Measurements from ENCODE around the gene FBXL19. TPM values are rescaled to one million over a fixed set of nuclear protein-coding genes. Genes with fewer than 3 reads are reported as not detected.

Gene FBXL19
- total and polyA plus RNA-seq, 2 of the 8 experiments (the other 6 are each of a cell fraction or from before 2014, with no cell fraction given): 47.2 to 72.2 TPM

GRCh38 chr16:30954993-30955392, 31.6 kb downstream of the FBXL19 start:
- Histone ChIP-seq H2BK12ac (ENCODE audit: low read depth, low read length) (no peak overlapping the region), H3K9me3 (ENCODE audit: insufficient read depth in 2 of 2, low read depth in 1 of 2, low read length in 1 of 2) (no peaks in the 10 kb centered on the region), H2BK5ac (ENCODE audit: low read depth, low read length) (no peak overlapping the region), H3K4me1 (replicated peaks in 1 of 4; ENCODE audit: control insufficient read depth in 3 of 4, insufficient read depth in 4 of 4, low read length in 3 of 4) (peaks cover 0 to 16% (median 7%) of the 10 kb centered on the region in 4 experiments; a peak in 5 of 7 replicates), H4K5ac (ENCODE audit: insufficient read length, low read depth, low read length) (no peak overlapping the region), H3K79me1 (ENCODE audit: low read depth, low read length) (peaks cover 4% of the 10 kb centered on the region), H3K23ac (ENCODE audit: insufficient read length) (no peak overlapping the region), H3K4me3 (ENCODE audit: extremely low read depth in 1 of 4, insufficient read depth in 2 of 4, low read depth in 3 of 4, low read length in 4 of 4) (no peak overlapping the region), H2BK15ac (ENCODE audit: low read length) (no peak overlapping the region), H3K4me2 (ENCODE audit: insufficient read depth in 1 of 2, low read depth in 2 of 2, low read length in 2 of 2) (no peak overlapping the region), H4K91ac (replicated peaks; ENCODE audit: insufficient read length, low read length) (no peak overlapping the region), H3K4ac (replicated peaks; ENCODE audit: insufficient read length, low read depth, low read length) (no peak overlapping the region), H3K36me3 (ENCODE audit: control insufficient read depth in 2 of 4, insufficient read depth in 4 of 4, low read length in 3 of 4) (peaks cover 7 to 11% (median 9%) of the 10 kb centered on the region in 4 experiments), H4K20me1 (replicated peaks in 1 of 2; ENCODE audit: control insufficient read depth in 1 of 2, insufficient read depth in 2 of 2, low read length in 2 of 2) (peaks cover 9 to 15% of the 10 kb centered on the region in 2 experiments), H2AFZ (ENCODE audit: low read length) (no peak overlapping the region), H3K23me2 (ENCODE audit: low read depth, low read length) (peaks cover under 1% of the 10 kb centered on the region), H2AK5ac (ENCODE audit: low read depth, low read length) (no peak overlapping the region), H3K79me2 (ENCODE audit: control insufficient read depth in 1 of 2, insufficient read depth in 2 of 2, low read length in 2 of 2) (peaks cover 0 to 15% of the 10 kb centered on the region in 2 experiments; a peak in 3 of 4 replicates), H3K27ac (ENCODE audit: low read depth, low read length) (no peak overlapping the region), H3K27me3 (replicated peaks in 1 of 4; ENCODE audit: control insufficient read depth in 3 of 4, extremely low read depth in 1 of 4, insufficient read depth in 3 of 4, low read length in 3 of 4) (no peaks in the 10 kb centered on the region), H2BK20ac (ENCODE audit: low read length) (no peak overlapping the region), H3K9ac (replicated peaks in 1 of 4; ENCODE audit: extremely low read depth in 1 of 4, low read depth in 3 of 4, low read length in 3 of 4) (no peak overlapping the region), H3K18ac (ENCODE audit: extremely low read depth, low read length) (no peak overlapping the region), H3K56ac (replicated peaks; ENCODE audit: insufficient read length, low read depth, low read length) (no peak overlapping the region), H3K14ac (ENCODE audit: insufficient read length) (no peak overlapping the region), H2BK120ac (replicated peaks; ENCODE audit: low read depth, low read length) (no peak overlapping the region), H4K8ac (ENCODE audit: extremely low read depth, insufficient read depth, low read length) (no peak overlapping the region)
- CTCF ChIA-PET (ENCODE audit: partially characterized antibody): interaction anchor here (1.2 to 4.1 kb wide), 6 partner anchors 13 to 87 kb away, joined by 3 to 39 read pairs (median 8); partner anchors contain the start of gene HSD3B7
- WGBS, 2 experiments (ENCODE audit: extremely low coverage in 1 of 2, insufficient coverage in 1 of 2, insufficient read length in 1 of 2, insufficient replicate concordance in 2 of 2, low coverage in 1 of 2, low lambda C conversion rate in 2 of 2, missing lambda C conversion rate in 1 of 2): 90% methylated on average over 8 of the region's 8 CpGs; no CpG with 5 or more reads in 1 of the 2 experiments
- POLR2A ChIA-PET (ENCODE audit: partially characterized antibody): interaction anchor here (0.7 to 3.3 kb wide), 8 partner anchors 11 to 166 kb away, joined by 3 to 26 read pairs (median 3); no protein-coding TSS in a partner anchor
- DNase-seq (ENCODE audit: low read depth in 1 of 2, low spot score in 2 of 2): no peak
- TF ChIP-seq SP2 (IDR thresholded peaks at IDR 0.05; ENCODE audit: low read length): no peak
- no peak for TF ChIP-seq CEBPB (IDR thresholded peaks at IDR 0.05; ENCODE audit: low read depth, low read length)
- no peak for TF ChIP-seq HDAC6 (IDR thresholded peaks at IDR 0.05; ENCODE audit: low read depth, low read length)
- TF ChIP-seq RAD21 (IDR thresholded peaks at IDR 0.05 in 1 of 2, conservative IDR thresholded peaks at IDR 0.05 in 1 of 2; ENCODE audit: low read depth in 2 of 2, low read length in 2 of 2): no peak
- no peak for TF ChIP-seq CBX5 (IDR thresholded peaks at IDR 0.05; ENCODE audit: low read depth, low read length)
- TF ChIP-seq RNF2 (IDR thresholded peaks at IDR 0.05; ENCODE audit: borderline replicate concordance, low read depth, low read length, missing control alignments, poor library complexity, severe bottlenecking): no peak
- no peak for TF ChIP-seq ZNF274 (IDR thresholded peaks at IDR 0.05; ENCODE audit: borderline replicate concordance, extremely low read depth, low read length)
- no peak for TF ChIP-seq GTF2F1 (IDR thresholded peaks at IDR 0.05; ENCODE audit: borderline replicate concordance, low read depth, low read length)
- no peak for FAIRE-seq
